ENCODE data around the gene SPAAR. TPM values are rescaled to one million over a fixed set of nuclear protein-coding genes. Genes with fewer than 3 reads are reported as not detected.

The SPAAR gene
- total RNA-seq, 1 experiment from 2014 or later = not detected

DNA sequence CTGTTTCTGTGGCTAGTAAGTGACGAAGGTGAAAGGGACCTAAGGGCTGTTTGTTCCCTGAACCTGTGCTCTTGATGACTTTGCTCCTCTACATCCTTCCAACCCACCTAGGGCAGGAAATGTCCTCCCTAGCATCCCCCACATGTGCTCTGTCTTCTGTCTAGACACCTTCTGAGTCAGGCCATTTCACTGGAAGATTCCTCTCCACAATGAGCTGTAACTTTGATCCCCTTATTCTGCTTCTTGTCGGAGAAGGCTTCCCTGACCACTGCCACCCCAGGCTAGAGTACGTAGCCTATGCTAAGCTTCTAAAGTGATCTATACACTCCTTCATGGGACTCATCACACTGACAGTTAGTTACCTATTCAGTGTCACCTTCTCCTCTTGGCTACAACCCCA, 21.7 kb downstream of the SPAAR start:
- Histone ChIP-seq H3K14ac (ENCODE audit: insufficient read depth, low read length) (no peak overlapping the region), H2BK12ac (ENCODE audit: insufficient read length, low read depth, low read length) (no peak overlapping the region), H4K20me1 (ENCODE audit: control insufficient read depth, insufficient read depth, insufficient read length) (no peaks in the 10 kb centered on the region), H2AFZ (ENCODE audit: low read length) (no peak overlapping the region), H3K79me1 (ENCODE audit: insufficient read depth, low read depth, low read length, poor library complexity, severe bottlenecking) (no peaks in the 10 kb centered on the region), H3K18ac (ENCODE audit: insufficient read length, low read depth, low read length) (no peak overlapping the region), H3K23me2 (ENCODE audit: insufficient read length, low read depth, low read length, poor library complexity, severe bottlenecking) (no peaks in the 10 kb centered on the region), H3K9me3 (ENCODE audit: control insufficient read depth, low read depth, low read length) (no peaks in the 10 kb centered on the region), H3K27ac (ENCODE audit: insufficient read length, low read depth, low read length) (no peak overlapping the region), H3T11ph (ENCODE audit: low read length) (no peak overlapping the region), H2AK5ac (ENCODE audit: insufficient read length, low read length) (no peak overlapping the region), H4K91ac (ENCODE audit: insufficient read length, low read depth, low read length) (no peak overlapping the region), H3K9ac (ENCODE audit: extremely low read depth, insufficient read length, low read length) (no peak overlapping the region), H3K27me3 (ENCODE audit: insufficient read depth, low read length) (no peaks in the 10 kb centered on the region), H2BK5ac (ENCODE audit: insufficient read length, low read length) (no peak overlapping the region), H4K5ac (ENCODE audit: insufficient read length, low read depth, low read length) (no peak overlapping the region), H3K56ac (ENCODE audit: insufficient read length, low read depth, low read length) (no peak overlapping the region), H3K4me1 (ENCODE audit: insufficient read depth, low read length) (no peaks in the 10 kb centered on the region), H2BK15ac (ENCODE audit: low read depth, low read length) (no peak overlapping the region), H3K4me2 (ENCODE audit: insufficient read depth, insufficient read length, low read length) (no peak overlapping the region), H3K23ac (ENCODE audit: insufficient read length, low read depth, low read length) (no peak overlapping the region), H2BK120ac (ENCODE audit: low read depth, low read length, poor library complexity, severe bottlenecking) (no peak overlapping the region), H4K8ac (replicated peaks; ENCODE audit: insufficient read length, low read depth, low read length) (no peak overlapping the region), H2BK20ac (ENCODE audit: low read depth, low read length, poor library complexity, severe bottlenecking) (no peak overlapping the region), H3K4ac (ENCODE audit: low read depth, low read length) (no peak overlapping the region), H3K79me2 (ENCODE audit: insufficient read depth, low read length) (no peaks in the 10 kb centered on the region)
- WGBS (ENCODE audit: extremely low coverage, insufficient read length, low lambda C conversion rate) = no CpG with 5 or more reads among the region's 3 CpGs
- DNase-seq = no peak
- H3K4me1 Mint-ChIP-seq = no peaks in the 10 kb centered on the region; a peak in 1 of 4 replicates
- H3K4me3 Mint-ChIP-seq = no peak overlapping the region
- TF ChIP-seq, protein P1, sequence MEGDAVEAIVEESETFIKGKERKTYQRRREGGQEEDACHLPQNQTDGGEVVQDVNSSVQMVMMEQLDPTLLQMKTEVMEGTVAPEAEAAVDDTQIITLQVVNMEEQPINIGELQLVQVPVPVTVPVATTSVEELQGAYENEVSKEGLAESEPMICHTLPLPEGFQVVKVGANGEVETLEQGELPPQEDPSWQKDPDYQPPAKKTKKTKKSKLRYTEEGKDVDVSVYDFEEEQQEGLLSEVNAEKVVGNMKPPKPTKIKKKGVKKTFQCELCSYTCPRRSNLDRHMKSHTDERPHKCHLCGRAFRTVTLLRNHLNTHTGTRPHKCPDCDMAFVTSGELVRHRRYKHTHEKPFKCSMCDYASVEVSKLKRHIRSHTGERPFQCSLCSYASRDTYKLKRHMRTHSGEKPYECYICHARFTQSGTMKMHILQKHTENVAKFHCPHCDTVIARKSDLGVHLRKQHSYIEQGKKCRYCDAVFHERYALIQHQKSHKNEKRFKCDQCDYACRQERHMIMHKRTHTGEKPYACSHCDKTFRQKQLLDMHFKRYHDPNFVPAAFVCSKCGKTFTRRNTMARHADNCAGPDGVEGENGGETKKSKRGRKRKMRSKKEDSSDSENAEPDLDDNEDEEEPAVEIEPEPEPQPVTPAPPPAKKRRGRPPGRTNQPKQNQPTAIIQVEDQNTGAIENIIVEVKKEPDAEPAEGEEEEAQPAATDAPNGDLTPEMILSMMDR (conservative IDR thresholded peaks at IDR 0.05) = no peak
- no peaks in the 10 kb centered on the region for H3K9me3 Mint-ChIP-seq
- H3K27ac Mint-ChIP-seq = no peak overlapping the region
- no peaks in the 10 kb centered on the region for H3K36me3 Mint-ChIP-seq (ENCODE audit: insufficient read depth in 1 of 3, low read depth in 3 of 3)
- peaks cover 12% of the 10 kb centered on the region for H3K27me3 Mint-ChIP-seq (ENCODE audit: low read depth)
